Measurements from ENCODE around the gene TBRG4.

DNA sequence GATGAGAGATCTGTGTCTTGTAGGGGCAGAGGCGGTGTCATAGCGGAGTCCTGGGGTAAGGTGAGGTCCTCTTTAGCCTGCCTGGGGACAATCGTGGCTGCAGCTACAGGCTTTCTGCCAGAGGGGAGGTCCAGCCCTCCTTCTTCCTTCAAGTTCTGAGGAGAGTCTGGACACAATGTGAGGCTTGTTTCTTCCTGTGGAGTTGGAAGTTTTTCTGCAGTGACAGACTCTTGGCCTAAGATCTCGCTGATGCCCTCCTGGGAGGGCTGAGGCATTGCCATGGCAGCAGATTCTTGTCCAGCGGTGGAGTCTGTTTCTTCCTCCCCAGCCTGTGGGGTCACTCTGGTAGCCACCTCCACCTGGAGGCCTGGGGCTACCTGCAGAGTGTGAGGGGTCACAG lies 27.2 kb downstream of the TBRG4 start:
- TF ChIP-seq CTCF (conservative IDR thresholded peaks at IDR 0.05; ENCODE audit: low read length) = no peak
- TF ChIP-seq EZH2phosphoT487 (IDR thresholded peaks at IDR 0.05; ENCODE audit: borderline replicate concordance) = no peak

Data from Loucy (cell line).